Umbilical cord (tissue), 2 donors: ENCODE measurements around the gene PKDCC. TPM values are rescaled to one million over a fixed set of nuclear protein-coding genes. Genes with fewer than 3 reads are reported as not detected.

ENCODE experiments used
- DNase-seq: peaks from one replicate; pipeline ENCODE4 v3.0.0-alpha.2; 2015; ENCODE audit warnings: low spot score
- total RNA-seq: library from RNA; depleted of rRNA; stranded (reverse); fragments of >200 nt; gene quantifications from one replicate; pipeline ENCODE4 v1.2.3, GENCODE V29; 2014; ENCODE audit warnings: low replicate concordance; ENCODE audit not compliant: insufficient read depth

The PKDCC gene
- total RNA-seq, 1 donor from 2014 or later: 93.2 TPM

DNA sequence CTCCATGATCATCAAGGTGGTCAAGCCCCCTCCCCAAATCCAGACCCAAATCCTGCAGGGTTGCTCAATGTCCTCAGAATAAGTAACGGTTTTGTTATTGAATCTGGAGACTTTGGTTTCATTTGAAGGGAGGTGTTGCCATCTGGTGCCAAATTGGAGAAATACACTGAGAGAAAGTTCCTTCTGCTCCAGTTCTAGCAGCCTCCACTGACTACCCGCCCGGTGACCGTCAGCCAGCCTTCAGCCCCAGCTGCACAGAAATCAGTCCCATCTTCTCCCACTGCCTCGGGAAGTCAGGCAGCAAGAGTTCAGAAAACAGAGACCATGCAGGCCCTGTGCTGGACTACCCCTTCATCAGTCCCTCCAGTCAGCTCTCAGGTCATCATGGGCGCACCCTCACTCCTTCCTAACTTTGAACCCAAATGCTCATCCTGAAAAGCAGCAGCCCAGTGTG is 38.7 kb downstream of the PKDCC start:
- peak; percentile 79 for DNase-seq

GRCh38 chr2:42087137-42087856 is 39.5 kb downstream of the PKDCC start:
- no peak for DNase-seq

GRCh38 chr2:42087857-42088195 is 40.0 kb downstream of the PKDCC start:
- DNase-seq: no peak

- no peak for DNase-seq
Measured at GRCh38 chr2:42089340-42089925, 41.6 kb downstream of the PKDCC start.

DNA sequence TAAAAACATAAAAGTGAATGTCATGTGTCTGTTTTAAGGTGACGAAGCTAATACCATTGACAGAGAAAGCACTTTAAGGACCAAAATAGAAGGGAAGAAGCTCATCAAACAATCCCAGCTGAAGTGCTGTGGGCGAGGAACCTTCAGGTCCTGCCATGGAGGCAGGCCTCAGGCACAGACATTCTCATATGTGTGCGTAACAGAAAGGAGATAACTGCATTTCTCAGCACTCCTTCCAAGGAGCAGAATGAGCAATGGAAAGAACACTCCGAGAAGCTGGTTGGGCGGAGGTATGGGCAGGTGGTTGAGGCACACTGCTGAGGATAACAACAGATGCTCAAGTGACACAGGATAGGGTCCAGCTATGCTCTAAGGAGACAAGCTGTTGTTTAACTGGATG is 42.4 kb downstream of the PKDCC start:
- DNase-seq: no peak

DNA sequence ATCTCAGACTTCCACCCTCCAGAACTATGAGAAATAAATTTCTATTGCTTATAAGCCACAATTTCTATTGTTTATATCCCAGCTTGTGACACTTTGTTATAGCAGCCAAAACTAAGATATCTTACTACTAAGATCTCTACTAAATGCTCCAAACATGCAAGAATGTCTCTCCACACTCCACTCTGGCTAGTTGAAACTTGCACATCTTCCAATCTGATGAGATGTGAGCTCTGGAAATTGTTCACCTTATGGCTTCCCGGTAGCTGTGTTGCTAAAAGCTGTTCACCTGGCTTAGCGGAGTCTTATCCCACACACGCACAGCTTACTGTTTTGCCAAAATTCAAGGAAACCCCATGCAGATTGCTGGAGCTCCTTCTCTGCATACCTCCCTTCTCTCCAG is 43.9 kb downstream of the PKDCC start:
- DNase-seq: no peak

DNA sequence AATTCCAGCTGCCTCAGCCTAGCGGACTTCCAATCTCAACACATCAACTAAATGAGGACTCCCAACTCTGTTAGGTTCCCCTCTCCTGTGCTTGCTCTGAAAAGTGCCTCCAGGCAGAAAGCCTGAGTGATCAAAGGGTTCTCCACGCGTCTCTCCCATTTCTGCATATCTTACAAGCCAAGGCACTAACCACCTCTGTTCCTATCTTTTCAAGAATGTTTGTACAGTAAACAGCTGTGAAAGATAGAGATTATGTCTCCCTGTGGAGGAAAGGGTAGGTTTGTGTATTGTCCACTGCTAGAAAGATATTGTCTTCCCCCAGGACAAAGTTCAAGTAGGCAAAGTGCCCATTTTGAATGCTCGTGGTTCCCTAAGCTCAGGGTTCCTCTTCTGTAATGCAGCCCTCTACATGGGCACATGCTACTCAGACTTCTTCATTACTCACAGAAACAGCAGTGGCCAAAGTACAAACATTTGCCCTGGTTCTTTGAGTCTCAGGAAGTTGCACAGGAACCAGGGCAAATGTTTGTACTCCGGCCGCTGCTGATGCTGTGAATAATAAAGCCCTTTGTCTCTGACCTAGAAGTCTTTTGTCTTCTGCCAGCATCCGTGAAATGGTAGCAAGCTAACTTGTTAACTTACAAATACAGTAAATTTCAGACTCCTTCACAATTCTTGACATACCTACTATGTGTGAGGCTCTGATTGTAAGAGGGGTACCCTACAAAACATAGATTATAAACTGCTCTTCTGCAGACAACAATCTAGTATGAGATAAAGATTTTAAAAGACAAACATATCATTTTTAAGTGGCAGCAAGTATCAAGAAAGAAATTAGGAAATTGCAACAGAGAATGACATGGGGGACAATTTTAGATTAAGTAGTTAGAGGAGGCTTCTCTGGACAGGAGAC is 44.5 kb downstream of the PKDCC start:
- no peak for DNase-seq

GRCh38 chr2:42094114-42094513 is 46.3 kb downstream of the PKDCC start:
- DNase-seq: no peak

DNA sequence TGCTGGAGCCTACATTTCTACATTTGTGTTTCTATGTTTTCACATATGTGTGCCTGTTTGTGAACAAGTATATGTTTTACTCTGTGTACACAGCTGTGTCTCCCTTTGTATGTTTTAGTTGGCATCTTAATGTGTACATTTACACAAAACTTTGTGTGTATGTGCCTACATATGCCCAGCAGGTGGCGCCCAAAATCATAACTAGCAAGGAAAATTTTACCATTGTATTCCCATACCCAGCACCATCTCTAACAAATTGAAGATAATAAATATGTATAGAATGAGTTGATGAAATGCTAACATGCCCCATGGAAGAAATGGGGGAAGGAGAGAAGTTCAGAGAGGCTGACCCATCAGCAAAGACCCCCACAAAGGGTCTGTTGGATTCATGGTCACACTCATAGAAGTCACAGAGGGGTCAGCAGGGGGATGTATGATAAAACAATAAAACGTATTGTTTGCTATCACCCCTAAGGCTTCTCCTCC is 48.1 kb downstream of the PKDCC start:
- peak; percentile 87 for DNase-seq

DNA sequence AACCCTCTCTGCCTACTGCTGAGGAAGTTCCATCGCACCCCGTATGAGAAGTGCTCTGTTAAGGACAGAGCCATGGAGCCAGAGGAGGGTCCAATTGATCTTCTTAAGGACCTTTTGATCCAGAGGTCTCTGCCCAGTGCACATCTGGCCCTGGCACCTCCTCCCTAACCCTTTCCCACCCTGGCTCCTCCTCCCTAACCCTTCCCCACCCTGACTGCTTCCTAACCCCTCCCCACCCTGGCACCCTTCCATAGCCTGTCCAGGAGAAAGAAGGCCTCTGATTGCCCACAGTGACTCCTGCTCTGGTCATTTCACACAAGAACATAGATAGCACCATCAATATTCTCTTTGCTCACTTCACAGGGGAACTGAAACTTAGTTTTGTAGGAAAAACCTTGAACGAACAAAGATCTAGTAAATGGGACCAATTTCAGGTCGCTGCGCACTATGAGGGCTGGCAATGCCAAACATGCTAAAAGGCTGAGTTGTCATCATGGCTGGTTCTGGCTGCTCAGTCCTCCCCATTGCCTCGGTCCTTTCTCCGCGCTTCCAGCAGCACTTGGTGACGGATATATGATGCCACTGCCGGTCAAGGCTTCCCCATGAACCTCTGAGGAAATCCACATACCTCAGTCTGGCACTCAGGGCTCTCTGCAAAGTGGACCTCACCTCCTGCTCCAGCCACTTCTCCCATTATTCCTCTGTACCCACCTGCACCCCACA is 49.2 kb downstream of the PKDCC start:
- DNase-seq: no peak

DNA sequence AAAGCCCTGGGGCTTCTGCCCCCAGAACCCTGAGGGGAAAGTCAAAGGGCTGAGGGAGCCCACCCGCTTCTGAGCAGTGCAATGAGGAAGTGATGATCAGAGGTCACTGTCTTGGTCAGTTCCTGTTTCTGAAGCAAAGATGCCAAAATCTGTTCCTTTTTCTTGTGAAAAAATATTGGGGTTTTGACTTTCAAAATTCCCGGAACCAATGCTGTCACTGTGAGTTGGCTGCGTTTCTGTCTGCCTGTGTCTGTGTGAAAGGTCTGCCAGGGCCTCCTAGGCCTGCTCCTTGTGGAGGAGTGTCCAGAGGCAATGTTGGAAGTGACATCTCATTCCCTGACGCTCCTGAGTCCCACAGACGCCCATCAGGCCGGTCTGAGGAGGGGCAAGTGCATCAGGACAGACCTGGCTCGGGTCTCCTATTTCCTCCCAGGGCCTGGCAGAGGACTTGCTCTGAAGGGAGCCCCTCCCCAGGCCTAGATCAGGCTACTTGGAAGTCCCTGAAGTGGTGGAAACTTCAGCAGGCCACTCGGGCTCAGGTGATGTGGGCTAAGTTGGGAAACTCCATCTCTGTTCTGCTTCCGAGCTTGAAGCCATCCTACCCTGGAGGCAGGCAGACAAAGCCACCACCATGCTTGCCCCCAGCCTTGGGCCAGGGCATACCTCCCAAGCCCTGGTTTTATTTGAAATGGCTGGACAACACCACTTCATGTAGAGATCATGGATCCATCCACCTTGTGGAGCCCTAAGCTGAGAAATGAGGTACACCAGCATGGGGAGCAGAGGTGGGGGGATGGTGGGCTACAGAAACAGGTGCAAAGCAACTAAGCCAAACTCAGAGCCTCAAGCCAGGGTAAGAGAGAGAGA is 51.0 kb downstream of the PKDCC start:
- peak; percentile 41 for DNase-seq

GRCh38 chr2:42099438-42100173 is 51.8 kb downstream of the PKDCC start:
- no peak for DNase-seq

DNA sequence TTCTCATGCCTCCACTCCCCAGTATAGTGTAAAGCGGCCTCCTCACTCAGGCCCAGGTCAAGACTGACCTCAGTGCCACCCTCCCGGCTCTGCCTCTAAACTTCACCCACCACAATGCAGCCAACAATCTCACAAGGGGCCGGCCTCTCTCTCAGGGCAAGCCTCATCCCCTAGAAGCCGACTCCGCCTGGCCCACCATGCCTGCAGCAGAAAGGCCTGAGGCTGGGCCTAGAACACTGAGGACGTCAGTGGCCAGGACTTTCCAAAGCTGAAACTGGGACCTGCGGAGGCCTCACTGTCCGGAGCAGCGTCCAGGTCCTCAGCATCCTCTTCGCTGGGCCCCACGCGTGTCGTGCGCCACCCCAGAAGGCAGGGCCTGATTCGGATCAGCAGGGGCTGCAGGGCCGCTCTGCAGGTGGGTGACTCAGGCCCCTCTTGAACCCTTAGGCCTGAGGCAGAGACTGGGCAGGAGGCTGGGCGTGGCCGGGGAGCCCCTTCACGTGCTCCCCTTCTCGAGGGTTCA is 52.9 kb downstream of the PKDCC start:
- DNase-seq: no peak

DNA sequence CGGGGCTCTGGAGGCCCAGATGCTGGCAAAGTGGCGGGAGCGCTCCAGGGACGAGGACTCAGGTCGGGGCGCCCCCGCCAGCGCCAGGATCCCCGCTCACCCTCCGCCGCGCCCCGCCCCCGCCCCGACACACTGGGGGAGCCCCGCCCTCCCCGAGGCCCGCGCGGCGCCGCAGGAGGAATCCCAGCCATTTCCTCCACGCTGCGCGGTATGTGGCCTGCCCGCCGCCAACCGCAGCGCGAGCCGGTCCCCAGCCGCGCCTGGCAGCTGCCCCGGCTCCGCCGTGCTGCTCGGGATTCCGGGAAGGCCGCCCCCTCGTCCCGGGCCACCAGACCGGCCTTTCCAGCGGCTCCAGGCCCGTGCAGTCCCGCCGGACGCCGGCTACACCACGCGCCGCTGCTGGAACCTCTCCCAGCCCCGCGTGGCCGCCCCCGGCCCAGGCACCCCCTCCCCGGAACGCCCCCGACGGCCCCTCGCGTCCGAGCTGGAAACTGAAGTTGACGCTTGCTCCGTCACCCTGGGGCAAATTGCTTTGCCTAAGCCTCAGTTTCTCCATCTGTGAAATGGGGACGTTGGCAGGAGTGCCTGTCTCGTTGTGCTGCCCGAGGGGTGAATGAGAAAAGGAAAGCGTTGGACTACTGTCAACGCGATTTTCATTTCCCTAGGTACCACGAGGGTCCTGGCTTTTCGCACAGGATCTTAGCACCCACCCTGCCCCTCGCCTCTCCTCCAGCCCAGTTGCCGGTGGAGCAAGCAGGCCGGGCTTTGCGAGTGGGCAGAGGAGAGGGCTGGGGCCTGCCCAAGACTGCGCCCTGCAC is 53.6 kb downstream of the PKDCC start:
- DNase-seq: peak; percentile 65

GRCh38 chr2:42102024-42102590 is 54.3 kb downstream of the PKDCC start:
- DNase-seq: peak; percentile 88

- DNase-seq: peak; percentile 73
Measured at GRCh38 chr2:42102591-42103450, 55.0 kb downstream of the PKDCC start.

DNA sequence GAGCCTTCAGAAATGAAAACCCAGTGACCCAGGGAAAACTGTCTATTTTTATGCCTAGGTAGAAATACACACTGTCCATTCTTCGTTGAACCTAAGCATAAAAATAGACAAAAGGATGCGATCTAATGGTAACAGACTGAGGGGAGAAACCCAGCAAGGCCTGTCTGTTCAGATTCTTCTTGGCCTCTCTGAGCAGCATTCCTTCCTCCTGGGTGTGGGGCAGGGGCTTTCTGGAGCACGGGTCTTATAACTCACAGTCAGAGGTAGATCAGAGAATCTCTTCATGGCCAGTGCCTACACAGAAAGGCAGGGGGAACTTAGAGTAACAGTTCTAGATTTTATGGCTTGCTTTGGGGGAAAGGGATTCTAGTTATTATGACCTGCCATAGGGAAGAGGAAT is 56.0 kb downstream of the PKDCC start:
- DNase-seq: peak; percentile 29
